Nasal cavity respiratory epithelium epithelial cell of viscerocranial mucosa (primary cell): ENCODE measurements around the gene GNG7. TPM values are rescaled to one million over a fixed set of nuclear protein-coding genes. Genes with fewer than 3 reads are reported as not detected.

ENCODE experiments used
- total RNA-seq: library from RNA; depleted of rRNA; stranded (reverse); fragments of >200 nt; gene quantifications from 2 replicates; pipeline ENCODE4 v1.2.3, GENCODE V29; 2014

GNG7 gene
- total RNA-seq: under 0.01 and 0.14 TPM in 2 replicates

GRCh38 chr19:2702170-2703076, at the start of gene GNG7:
Gene GNG7 (minus strand): TSS chr19:2702694. CDS start chr19:2520688, 182,006 bp downstream.

GRCh38 chr19:2739602-2740313, 37.3 kb upstream of the GNG7 start, which contains the start of gene SLC39A3:
Gene SLC39A3 (minus strand): TSS chr19:2740017. CDS start chr19:2737257, 2,760 bp downstream.

GRCh38 chr19:2720777-2721569, 18.5 kb upstream of the GNG7 start, which contains the start of gene DIRAS1:
Gene DIRAS1 (minus strand): TSS chr19:2721372. CDS start chr19:2717806, 3,566 bp downstream.

GRCh38 chr19:2475702-2476450, 226.6 kb downstream of the GNG7 start, which contains the start of gene GADD45B:
Gene GADD45B (plus strand): TSS chr19:2476127. CDS start chr19:2476359, 232 bp downstream.

Other genes with a start within 250 kb of the GNG7 start
- 63.9 and 69.3 TPM in 2 replicates for gene LMNB2, start 245.7 kb downstream of the GNG7 start, total RNA-seq
- gene GADD45B, start 226.6 kb downstream of the GNG7 start, total RNA-seq: 33.1 and 53.3 TPM in 2 replicates
- gene DIRAS1, start 18.7 kb upstream of the GNG7 start, total RNA-seq: 0.34 and 0.71 TPM in 2 replicates
- gene SLC39A3, start 37.3 kb upstream of the GNG7 start, total RNA-seq: 29.7 and 40.6 TPM in 2 replicates
- gene SGTA, start 80.6 kb upstream of the GNG7 start, total RNA-seq: 30.1 and 41.6 TPM in 2 replicates
- 37.6 and 85.9 TPM in 2 replicates for gene THOP1, start 82.8 kb upstream of the GNG7 start, total RNA-seq
- 4.1 and 6.6 TPM in 2 replicates for gene ZNF554, start 117.2 kb upstream of the GNG7 start, total RNA-seq
- gene ZNF555, start 138.8 kb upstream of the GNG7 start, total RNA-seq: 7.2 and 8.8 TPM in 2 replicates
- gene ZNF556, start 164.6 kb upstream of the GNG7 start, total RNA-seq: 0.34 and 0.71 TPM in 2 replicates
- 15.4 and 16.1 TPM in 2 replicates for gene ZNF57, start 198.2 kb upstream of the GNG7 start, total RNA-seq
- 10.3 and 12.3 TPM in 2 replicates for gene ZNF77, start 242.3 kb upstream of the GNG7 start, total RNA-seq